ENCODE measurements around the gene TMEM179. TPM values are rescaled to one million over a fixed set of nuclear protein-coding genes. Genes with fewer than 3 reads are reported as not detected.
"Not testable (repeated sequence)": the region's sequence is repeated elsewhere in the genome, so short reads cannot be mapped to it uniquely, and the experiment has no call there.

The TMEM179 gene
- total RNA-seq, 1 experiment from 2014 or later = not detected

- no peak for DNase-seq (ENCODE audit: low read depth)
These were observed 33.6 kb upstream of the TMEM179 start for GRCh38 chr14:104638190-104638589.

GRCh38 chr14:104637546-104638003, 33.0 kb upstream of the TMEM179 start:
- no peak for DNase-seq (ENCODE audit: low read depth)

DNA sequence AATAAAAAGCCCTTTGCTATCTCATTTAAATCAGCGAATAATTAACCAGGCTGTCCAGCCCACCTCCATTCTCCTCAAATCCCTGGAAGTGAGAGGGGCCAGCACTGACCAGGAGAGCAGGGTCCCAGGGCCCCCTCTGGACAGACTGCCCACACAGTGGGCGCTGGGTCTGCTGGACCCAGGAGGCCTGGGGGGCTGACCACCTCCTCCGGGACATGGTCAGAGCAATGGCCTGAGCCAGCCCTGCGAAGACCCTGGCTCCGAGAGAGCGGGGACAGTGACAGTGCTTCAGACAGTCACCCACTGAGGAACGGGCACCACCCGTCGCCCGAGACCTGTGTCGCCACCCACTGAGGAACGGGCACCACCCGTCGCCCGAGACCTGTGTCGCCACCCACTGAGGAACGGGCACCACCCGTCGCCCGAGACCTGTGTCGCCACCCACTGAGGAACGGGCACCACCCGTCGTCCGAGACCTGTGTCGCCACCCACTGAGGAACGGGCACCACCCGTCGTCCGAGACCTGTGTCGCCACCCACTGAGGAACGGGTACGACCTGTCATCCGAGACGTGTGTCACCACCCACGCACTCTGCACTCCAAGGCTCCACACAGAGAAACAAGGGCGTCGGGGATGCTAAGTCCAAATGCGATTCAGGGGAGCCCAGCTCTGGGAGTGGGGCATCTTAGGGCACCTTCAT, 32.4 kb upstream of the TMEM179 start:
- DNase-seq (ENCODE audit: low read depth) = not testable (repeated sequence)

GRCh38 chr14:104636131-104636530, 31.6 kb upstream of the TMEM179 start:
- DNase-seq (ENCODE audit: low read depth) = no peak

GRCh38 chr14:104635717-104636116, 31.1 kb upstream of the TMEM179 start:
- no peak for DNase-seq (ENCODE audit: low read depth)

GRCh38 chr14:104634886-104635570, 30.5 kb upstream of the TMEM179 start:
- no peak for DNase-seq (ENCODE audit: low read depth)

- no peak for DNase-seq (ENCODE audit: low read depth)
These were observed 29.7 kb upstream of the TMEM179 start for GRCh38 chr14:104634138-104634760.

DNA sequence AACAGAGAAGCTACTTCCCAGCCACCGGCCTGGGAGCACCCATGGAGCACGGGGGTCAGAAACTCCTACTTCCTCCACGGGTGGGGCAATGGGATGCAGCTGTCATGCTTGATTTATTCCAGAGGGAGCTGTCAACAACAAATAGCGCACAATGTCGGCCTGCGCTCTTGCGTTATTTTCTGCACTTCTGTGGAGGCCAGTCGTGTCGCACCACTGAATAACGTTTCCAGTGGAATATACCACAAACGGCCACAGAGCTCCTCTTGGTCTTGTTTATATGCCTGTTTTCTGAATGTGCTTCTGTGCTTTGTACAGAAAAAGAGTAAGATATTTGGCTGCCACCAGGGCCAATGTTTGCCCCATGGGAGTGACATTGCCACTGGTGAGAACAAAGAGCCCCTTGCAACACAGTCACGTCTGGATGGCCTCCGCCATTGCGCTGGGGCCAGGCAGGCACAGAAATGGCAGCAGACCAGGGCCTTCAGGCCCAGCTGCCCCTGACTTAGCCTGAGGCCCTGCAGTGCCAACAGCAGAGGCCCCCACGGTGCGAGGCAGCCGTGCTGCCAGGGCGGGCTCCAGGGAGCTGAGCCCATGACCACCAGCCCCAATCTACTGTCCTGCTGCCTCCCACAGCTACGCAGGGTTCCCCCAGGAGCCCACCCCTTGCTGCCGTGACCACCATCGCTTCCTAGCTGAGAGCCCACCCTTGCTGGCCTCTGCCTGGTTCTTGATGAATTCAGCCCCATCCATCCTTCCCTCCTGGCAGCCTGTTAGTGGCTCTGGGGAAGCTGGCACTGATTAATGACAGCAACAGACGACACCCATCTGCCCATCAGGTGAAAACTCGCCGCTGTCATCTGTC, 28.9 kb upstream of the TMEM179 start:
- DNase-seq (ENCODE audit: low read depth) = no peak

- no peak for DNase-seq (ENCODE audit: low read depth)
These were observed 28.2 kb upstream of the TMEM179 start for GRCh38 chr14:104632781-104633180.

DNA sequence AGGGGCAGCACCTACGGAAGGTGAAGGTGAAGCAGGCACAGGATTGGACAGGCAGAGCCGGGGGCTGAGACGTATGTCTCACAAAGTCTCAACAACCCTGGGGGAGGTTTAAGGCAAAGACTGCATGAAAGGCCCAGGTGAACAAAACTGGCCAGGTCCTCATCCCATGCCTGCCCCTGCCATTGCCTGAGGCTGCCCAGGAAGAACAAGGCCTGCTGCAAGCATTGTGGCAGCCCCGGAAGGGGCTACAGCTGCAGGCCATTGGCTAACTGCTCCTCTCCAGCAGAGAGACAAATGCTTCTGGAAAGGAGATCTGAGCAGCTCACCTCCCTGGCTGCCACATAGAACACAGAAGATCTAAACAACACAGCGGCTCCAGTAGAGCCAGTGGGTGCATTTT, 20.4 kb upstream of the TMEM179 start:
- DNase-seq (ENCODE audit: low read depth) = no peak

GRCh38 chr14:104614126-104614812, 9.7 kb upstream of the TMEM179 start:
- no peak for DNase-seq (ENCODE audit: low read depth)

- DNase-seq (ENCODE audit: low read depth) = no peak
These were observed 7.3 kb upstream of the TMEM179 start for GRCh38 chr14:104611881-104612280.

- no peak for DNase-seq (ENCODE audit: low read depth)
These were observed 6.3 kb upstream of the TMEM179 start for GRCh38 chr14:104610749-104611310.

DNA sequence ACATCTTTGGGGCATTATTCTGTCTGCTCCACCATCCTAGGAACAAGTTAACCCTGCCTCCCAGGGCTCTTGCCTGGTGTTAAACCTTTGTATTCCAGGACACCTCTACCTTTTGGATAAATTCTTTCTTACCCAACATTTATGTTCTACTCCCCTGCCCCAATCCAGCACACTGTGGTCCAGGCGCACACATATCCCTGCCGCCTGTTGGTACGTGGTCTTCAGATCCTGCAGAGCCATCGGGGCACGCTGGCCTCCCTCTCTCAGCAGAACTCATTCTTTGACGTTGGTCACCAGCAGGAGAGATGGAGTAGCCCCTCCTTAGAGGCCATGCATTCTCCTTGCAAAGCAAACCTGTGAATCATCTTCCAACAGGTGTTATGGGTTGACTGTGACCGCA, 5.1 kb upstream of the TMEM179 start:
- no peak for DNase-seq (ENCODE audit: low read depth)

DNA sequence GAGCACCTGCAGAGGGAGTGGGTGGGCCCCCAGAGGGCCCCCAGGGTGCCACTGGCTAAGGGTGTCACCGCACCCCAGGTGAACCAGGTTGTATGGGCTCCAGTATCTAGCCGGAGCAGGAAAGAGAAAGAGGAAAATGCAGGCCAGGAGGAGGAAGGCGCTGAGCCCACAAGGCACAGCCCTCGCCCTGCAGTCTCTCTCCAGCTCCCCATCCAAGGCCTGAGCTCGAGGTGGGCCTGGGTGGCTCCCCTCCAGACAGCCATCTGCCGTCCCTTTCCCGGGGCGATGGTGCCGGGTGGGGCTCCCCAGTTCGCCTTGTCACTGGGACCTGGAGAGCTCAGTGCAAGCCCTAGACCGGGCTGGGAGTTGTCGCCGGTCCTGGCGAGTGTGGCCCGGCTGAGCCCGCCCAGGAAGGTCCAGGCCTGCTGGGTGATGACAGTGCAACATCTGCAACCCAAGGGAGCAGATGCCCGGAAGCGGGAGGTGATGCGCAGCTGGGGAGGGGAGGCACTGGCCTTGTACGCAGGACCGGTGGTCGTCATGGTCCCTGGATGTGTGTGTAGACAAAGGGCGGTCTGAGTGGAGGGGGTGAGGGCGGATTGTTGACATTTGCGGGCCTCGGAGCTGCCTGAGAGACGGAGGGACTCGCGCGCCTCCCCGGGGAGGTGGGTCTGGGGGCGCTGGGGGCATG, 716 bp downstream of the TMEM179 start:
- DNase-seq (ENCODE audit: low read depth) = no peak

GRCh38 chr14:104602933-104603325, 1.6 kb downstream of the TMEM179 start:
- no peak for DNase-seq (ENCODE audit: low read depth)

GRCh38 chr14:104602315-104602932, 2.1 kb downstream of the TMEM179 start:
- no peak for DNase-seq (ENCODE audit: low read depth)

DNA sequence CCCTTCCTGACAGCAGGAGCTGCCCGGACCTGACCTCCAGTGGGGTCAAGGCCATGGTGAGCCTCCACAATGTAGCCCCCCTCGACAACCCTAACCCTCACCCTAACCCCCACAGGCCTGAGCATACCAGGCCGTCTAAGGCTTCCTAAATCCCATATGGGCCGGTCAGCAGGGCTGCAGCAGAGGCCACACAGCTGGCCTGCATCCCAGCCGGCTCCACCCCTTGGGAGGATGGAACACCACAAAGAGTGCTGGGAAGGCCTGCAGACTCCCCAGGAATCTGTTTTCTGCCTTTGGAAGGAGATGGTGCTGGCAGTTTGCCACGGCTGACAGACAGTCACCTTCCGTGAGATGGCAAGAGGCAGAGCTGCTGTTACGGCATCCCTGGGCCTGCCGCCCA, 2.8 kb downstream of the TMEM179 start:
- DNase-seq (ENCODE audit: low read depth) = peak; percentile 36

DNA sequence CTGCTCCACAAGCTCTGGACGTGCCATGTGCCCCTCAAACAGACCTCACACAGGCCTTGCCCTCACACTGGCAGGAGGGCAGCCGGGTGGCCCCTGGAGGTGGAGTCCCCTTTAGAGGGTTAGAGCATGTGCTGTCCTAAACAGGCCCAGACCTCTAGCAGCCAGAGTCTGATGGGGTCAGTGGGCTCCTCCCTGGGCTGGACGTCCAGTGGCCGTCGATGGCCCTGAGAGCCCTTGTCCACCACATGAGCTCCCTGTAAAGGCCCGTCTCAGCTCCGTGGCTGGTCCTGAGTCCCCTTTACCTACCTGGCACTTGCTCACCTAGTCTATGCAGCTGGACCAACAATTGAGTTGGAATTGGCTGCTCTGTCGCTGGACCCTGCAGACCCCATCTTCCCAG, 3.8 kb downstream of the TMEM179 start:
- no peak for DNase-seq (ENCODE audit: low read depth)

DNA sequence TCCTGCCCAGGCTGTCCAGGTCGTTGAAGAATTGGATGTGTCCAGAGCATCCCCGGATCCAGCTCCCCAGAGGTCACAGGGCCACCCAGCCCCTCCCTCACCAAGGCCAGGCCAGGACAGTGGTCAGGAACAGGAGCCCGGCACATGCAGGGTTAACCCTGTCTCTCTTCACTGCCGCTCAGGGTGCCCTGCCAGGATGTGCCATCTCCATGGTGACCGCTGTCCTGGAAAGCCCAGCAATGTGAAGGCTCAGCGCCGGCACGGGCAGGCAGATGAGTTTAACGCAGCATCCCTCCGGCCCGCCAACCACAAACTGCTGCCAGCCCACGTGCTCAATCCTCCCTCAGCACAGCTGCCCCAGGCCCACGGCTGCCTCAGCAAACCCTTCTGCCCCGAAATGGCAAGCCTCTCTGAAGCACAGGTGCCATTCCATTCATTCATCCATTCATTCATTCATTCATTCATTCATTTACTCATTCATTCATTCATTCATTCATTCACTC, 4.4 kb downstream of the TMEM179 start:
- peak; percentile 24 for DNase-seq (ENCODE audit: low read depth)

Measured in RPMI7951 (cell line).